SK-N-SH (cell line): Measurements from ENCODE around the gene NT5DC3. TPM values are rescaled to one million over a fixed set of nuclear protein-coding genes. Genes with fewer than 3 reads are reported as not detected.

Experiments used
- CTCF ChIA-PET: fragments of 300-600, 350-600 bp; formaldehyde crosslinking; extraction: SDS; loops from one replicate; lab custom pipeline; 2021; lab: Yijun Ruan, JAX
- POLR2A ChIA-PET: fragments of 350-600 bp; sonication (Branson Sonifier 250); formaldehyde crosslinking; extraction: SDS; loops from one replicate; lab custom pipeline; 2020; ENCODE audit warnings: antibody characterized with exemption, inconsistent platforms; lab: Yijun Ruan, JAX
- DNase-seq: peaks from one replicate; pipeline ENCODE4 v3.0.0; 2012
- H2AFZ ChIP-seq: fragments of 200-600 bp; sonication (generic); 2 replicates; pipeline ENCODE4 v1.8.1; 2016; ENCODE audit warnings: antibody characterized with exemption, mild to moderate bottlenecking, low read depth
- H3F3A ChIP-seq: fragments of 200-600 bp; sonication (generic); replicated peaks from 2 replicates; pipeline ENCODE3; 2016; ENCODE audit warnings: antibody characterized with exemption, mild to moderate bottlenecking; ENCODE audit not compliant: insufficient read depth
- H3K27ac ChIP-seq, 2 experiments: fragments of 200-500 bp in 1 of 2; fragments of 200-600 bp in 1 of 2; sonication (Bioruptor generic) in 1 of 2; sonication (generic), shearing (Covaris generic) in 1 of 2; 2 replicates each; pipeline versions ENCODE4 v1.5.1 to v1.6.1; 2014 to 2016; ENCODE audit warnings: low read depth in 2 of 2, inconsistent platforms in 1 of 2, low read length in 1 of 2, mild to moderate bottlenecking in 1 of 2, mixed read lengths in 1 of 2
- H3K27me3 ChIP-seq: fragments of 200-600 bp; sonication (generic), shearing (Covaris generic); 2 replicates; pipeline ENCODE4 v1.6.1; 2016; ENCODE audit warnings: mixed run types; ENCODE audit not compliant: insufficient read depth
- H3K36me3 ChIP-seq, 2 experiments: fragments of 200-500 bp in 1 of 2; fragments of 200-600 bp in 1 of 2; sonication (Bioruptor generic) in 1 of 2; sonication (generic) in 1 of 2; replicated peaks in 1 of 2; 2 replicates each; pipeline versions ENCODE3 to v1.5.1; 2014 to 2016; ENCODE audit warnings: low read length in 1 of 2, mild to moderate bottlenecking in 1 of 2; ENCODE audit not compliant: insufficient read depth in 2 of 2, control insufficient read depth in 1 of 2
- H3K4me1 ChIP-seq, 2 experiments: fragments of 200-500 bp in 1 of 2; fragments of 200-600 bp in 1 of 2; sonication (Bioruptor generic) in 1 of 2; sonication (generic), shearing (Covaris generic) in 1 of 2; 2 replicates each; pipeline versions ENCODE4 v1.5.1 to v1.6.1; 2014 to 2016; ENCODE audit warnings: low read depth in 1 of 2, low read length in 1 of 2, mixed run types in 1 of 2; ENCODE audit not compliant: insufficient read depth in 2 of 2, control insufficient read depth in 1 of 2
- H3K4me2 ChIP-seq: fragments of 200-600 bp; sonication (generic), shearing (Covaris generic); 2 replicates; pipeline ENCODE4 v1.6.1; 2017; ENCODE audit warnings: mixed run types
- H3K4me3 ChIP-seq, 2 experiments: fragments of 200-500 bp in 1 of 2; fragments of 200-600 bp in 1 of 2; sonication (Bioruptor generic) in 1 of 2; sonication (generic), shearing (Covaris generic) in 1 of 2; 2 replicates each; pipeline versions ENCODE4 v1.5.1 to v1.8.1; 2014 to 2016; ENCODE audit warnings: low read depth in 2 of 2, inconsistent platforms in 1 of 2, low read length in 1 of 2, mild to moderate bottlenecking in 1 of 2, mixed read lengths in 1 of 2, moderate library complexity in 1 of 2
- H3K79me2 ChIP-seq: fragments of 200-600 bp; sonication (generic); 2 replicates; pipeline ENCODE4 v1.8.1; 2017; ENCODE audit warnings: mild to moderate bottlenecking; ENCODE audit not compliant: insufficient read depth
- H3K9ac ChIP-seq: fragments of 200-600 bp; sonication (generic); 2 replicates; pipeline ENCODE4 v1.6.1; 2017; ENCODE audit warnings: mixed run types
- H3K9me2 ChIP-seq: fragments of 200-600 bp; sonication (generic); 2 replicates; pipeline ENCODE4 v1.6.1; 2017; ENCODE audit warnings: mixed run types
- H3K9me3 ChIP-seq: fragments of 200-600 bp; sonication (generic); 2 replicates; pipeline ENCODE4 v1.6.1; 2017; ENCODE audit warnings: mixed run types, mild to moderate bottlenecking, moderate library complexity
- H4K20me1 ChIP-seq: fragments of 200-600 bp; sonication (generic); 2 replicates; pipeline ENCODE4 v1.6.1; 2017; ENCODE audit warnings: mild to moderate bottlenecking, mixed run types; ENCODE audit not compliant: insufficient read depth
- FOXM1 ChIP-seq: IDR thresholded peaks from 2 replicates; pipeline ENCODE4 v1.4.0; 2012; ENCODE audit warnings: low read depth, mild to moderate bottlenecking
- GATA2 ChIP-seq: sonication (generic); formaldehyde crosslinking; IDR thresholded peaks from 2 replicates; pipeline ENCODE4 v1.5.0; 2020; ENCODE audit warnings: mild to moderate bottlenecking, missing genetic modification reagents
- IRF3 ChIP-seq: fragments of 150-350 bp; IDR thresholded peaks from 2 replicates; pipeline ENCODE4 v1.6.1; 2016; ENCODE audit warnings: mild to moderate bottlenecking, low read depth, low read length
- MEF2A ChIP-seq: IDR thresholded peaks from 2 replicates; pipeline ENCODE4 v1.4.0; 2012; ENCODE audit warnings: low read depth, borderline replicate concordance
- MXI1 ChIP-seq: IDR thresholded peaks from 2 replicates; pipeline ENCODE4 v1.6.1; 2012; ENCODE audit warnings: mild to moderate bottlenecking, low read depth, low read length, improper control_type of control experiment
- NFIC ChIP-seq: IDR thresholded peaks from 2 replicates; pipeline ENCODE4 v1.4.0; 2012; ENCODE audit warnings: borderline replicate concordance
- RAD21 ChIP-seq: IDR thresholded peaks from 2 replicates; pipeline ENCODE4 v1.6.1; 2012; ENCODE audit warnings: mild to moderate bottlenecking, low read length
- RFX5 ChIP-seq: IDR thresholded peaks from 2 replicates; pipeline ENCODE4 v1.6.1; 2012; ENCODE audit warnings: mild to moderate bottlenecking, improper control_type of control experiment, low read length
- RXRA ChIP-seq: IDR thresholded peaks from 2 replicates; pipeline ENCODE4 v1.4.0; 2012; ENCODE audit warnings: low read depth, mild to moderate bottlenecking, borderline replicate concordance
- SMC3 ChIP-seq: IDR thresholded peaks from 2 replicates; pipeline ENCODE4 v1.6.1; 2012; ENCODE audit warnings: low read depth, low read length, improper control_type of control experiment
- TAF1 ChIP-seq: IDR thresholded peaks from 2 replicates; pipeline ENCODE4 v1.6.1; 2012; ENCODE audit warnings: low read depth, mild to moderate bottlenecking, low read length, moderate library complexity, borderline replicate concordance
- TCF12 ChIP-seq: IDR thresholded peaks from 2 replicates; pipeline ENCODE4 v1.4.0; 2012
- USF1 ChIP-seq: IDR thresholded peaks from 2 replicates; pipeline ENCODE4 v1.4.0; 2012; ENCODE audit warnings: low read depth, borderline replicate concordance
- YY1 ChIP-seq: IDR thresholded peaks from 2 replicates; pipeline ENCODE4 v1.4.0; 2012; ENCODE audit warnings: low read depth, mild to moderate bottlenecking
- ZBTB33 ChIP-seq: IDR thresholded peaks from 2 replicates; pipeline ENCODE4 v1.4.0; 2012; ENCODE audit warnings: low read depth, borderline replicate concordance
- WGBS: methylation state at CpG from one replicate; pipeline ENCODE4 v1.1.6; 2017; ENCODE audit warnings: low lambda C conversion rate; 5-methylcytosine and 5-hydroxymethylcytosine counted together
- polyA plus RNA-seq, 3 experiments: library from polyadenylated mRNA; depleted of rRNA; stranded (reverse); fragments of >200 nt; gene quantifications; 2 replicates each; pipeline ENCODE4 v1.2.3, GENCODE V29; 2012
- TF ChIP-seq, protein P1 (sequence below): fragments of 150-350 bp; IDR thresholded peaks from 2 replicates; pipeline ENCODE4 v1.6.1; 2017; ENCODE audit warnings: antibody characterized with exemption, low read length, low read depth, borderline replicate concordance

NT5DC3 gene
- polyA plus RNA-seq, 1 of the 3 experiments (the other 2 are of a cell fraction) = 11.0 TPM

DNA sequence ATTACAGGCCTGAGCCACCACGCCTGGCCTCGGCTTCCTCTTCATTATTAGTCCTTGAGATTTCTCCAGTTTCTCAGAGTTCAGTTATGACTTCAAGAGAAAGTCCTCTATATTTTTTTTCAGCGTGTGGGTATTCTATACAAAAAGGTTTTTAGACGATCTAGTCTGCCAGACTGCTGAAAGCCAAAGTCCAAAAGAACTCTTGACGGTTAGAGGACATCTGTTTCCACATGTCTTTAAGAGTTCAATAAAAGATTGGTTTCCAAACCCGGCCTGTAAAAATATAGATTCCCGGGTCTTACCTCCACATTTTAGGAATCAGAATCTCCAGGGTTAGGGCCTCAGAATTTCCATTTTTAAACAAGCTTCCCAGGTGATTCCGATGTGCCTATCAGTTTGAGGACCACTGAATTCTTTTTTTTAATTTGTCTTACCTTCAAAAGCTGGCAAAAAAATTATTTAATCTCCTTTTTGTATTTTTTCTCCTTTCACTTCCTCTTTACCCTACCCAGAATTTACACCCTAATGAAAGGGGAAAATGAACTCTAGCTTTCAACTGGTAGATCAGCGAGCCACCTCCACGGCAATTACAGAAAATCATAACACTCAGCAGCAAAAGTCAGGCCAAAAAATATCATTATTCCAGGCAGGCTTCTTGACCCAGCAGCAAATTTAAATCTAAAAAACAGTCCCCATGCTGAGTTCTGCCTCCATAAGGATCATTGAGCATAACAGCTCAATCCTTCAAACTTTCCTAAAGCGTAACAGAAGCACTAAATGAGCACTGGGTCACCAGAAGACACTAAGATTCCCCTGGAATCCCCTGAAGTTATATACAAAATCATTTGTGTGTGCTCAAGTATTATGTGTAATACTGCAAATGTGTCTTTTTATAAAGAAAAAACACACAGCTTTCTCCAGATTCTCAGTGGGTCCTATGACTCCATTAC lies 8.7 kb downstream of the NT5DC3 start:
- Histone ChIP-seq H3K9me3 (0 out of 2 replicates have a peak, but pooled peaks cover 8% of the 10 kb centered on the region), H3K9ac (no peak overlapping the region), H3K4me3 (no peak overlapping the region), H3K4me1 (peaks cover 0 to 10% of the 10 kb centered on the region in 2 experiments; a peak in 2 of 4 replicates), H3K79me2 (peaks cover 97% of the 10 kb centered on the region), H3K9me2 (no peaks in the 10 kb centered on the region), H3K36me3 (peaks cover 0 to 16% of the 10 kb centered on the region in 2 experiments), H2AFZ (no peak overlapping the region), H3K27me3 (no peaks in the 10 kb centered on the region), H3F3A (peaks cover 5% of the 10 kb centered on the region), H3K4me2 (no peak overlapping the region), H4K20me1 (peaks cover 12% of the 10 kb centered on the region; the same call in 1 of the 2 replicates), H3K27ac (no peak overlapping the region)
- CTCF ChIA-PET = no interaction called here
- 98% methylated on average over 11 of the region's 11 CpGs for WGBS
- TF ChIP-seq FOXM1 (no peak), YY1 (no peak), TCF12 (no peak), GATA2 (CRISPR knock-in tag) (no peak), MXI1 (no peak), RXRA (no peak), MEF2A (no peak), ZBTB33 (no peak), RFX5 (no peak)
- POLR2A ChIA-PET = interaction anchor here (1.4 kb wide), 1 partner anchor 9 kb away, joined by 6 read pairs; the partner anchor contains the start of gene NT5DC3
- DNase-seq = no peak

- CTCF ChIA-PET = no interaction called here
- Histone ChIP-seq H3K4me3 (no peak overlapping the region), H4K20me1 (peaks cover 12% of the 10 kb centered on the region; the same call in 1 of the 2 replicates), H3K27me3 (no peaks in the 10 kb centered on the region), H3K9me3 (0 out of 2 replicates have a peak, but pooled peaks cover 8% of the 10 kb centered on the region), H3K27ac (no peak overlapping the region), H3K9me2 (no peaks in the 10 kb centered on the region), H3K4me2 (no peak overlapping the region), H3K79me2 (peaks cover 97% of the 10 kb centered on the region), H3K4me1 (peaks cover 0 to 10% of the 10 kb centered on the region in 2 experiments; a peak in 2 of 4 replicates), H3K9ac (no peak overlapping the region), H2AFZ (no peak overlapping the region), H3F3A (peaks cover 5% of the 10 kb centered on the region), H3K36me3 (peaks cover 0 to 11% of the 10 kb centered on the region in 2 experiments)
- WGBS = 100% methylated on average over 2 of the region's 2 CpGs
- DNase-seq = no peak
- TF ChIP-seq IRF3 = no peak
- TF ChIP-seq ZBTB33 = no peak
- TF ChIP-seq USF1 = no peak
- no peak for TF ChIP-seq NFIC
- no peak for TF ChIP-seq SMC3
- no peak for TF ChIP-seq RAD21
- TF ChIP-seq, protein P1, sequence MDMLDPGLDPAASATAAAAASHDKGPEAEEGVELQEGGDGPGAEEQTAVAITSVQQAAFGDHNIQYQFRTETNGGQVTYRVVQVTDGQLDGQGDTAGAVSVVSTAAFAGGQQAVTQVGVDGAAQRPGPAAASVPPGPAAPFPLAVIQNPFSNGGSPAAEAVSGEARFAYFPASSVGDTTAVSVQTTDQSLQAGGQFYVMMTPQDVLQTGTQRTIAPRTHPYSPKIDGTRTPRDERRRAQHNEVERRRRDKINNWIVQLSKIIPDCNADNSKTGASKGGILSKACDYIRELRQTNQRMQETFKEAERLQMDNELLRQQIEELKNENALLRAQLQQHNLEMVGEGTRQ = no peak
- no peak for TF ChIP-seq MXI1
- no peak for TF ChIP-seq GATA2 (CRISPR knock-in tag)
- TF ChIP-seq TAF1 = no peak
- POLR2A ChIA-PET = no interaction called here
Observed at GRCh38 chr12:103830730-103831320, 10.2 kb downstream of the NT5DC3 start.
